Posterior vena cava (tissue), 2 donors: ENCODE measurements around the gene ERGIC2. TPM values are rescaled to one million over a fixed set of nuclear protein-coding genes. Genes with fewer than 3 reads are reported as not detected.
"Not testable (repeated sequence)": the region's sequence is repeated elsewhere in the genome, so short reads cannot be mapped to it uniquely, and the experiment has no call there.

Experiments
- DNase-seq: peaks from one replicate; pipeline ENCODE4 v3.0.0-alpha.2; 2020; ENCODE audit warnings: low spot score
- intact Hi-C, 2 donors: fragments of 100-400 bp; cut with DNase I; formaldehyde crosslinking; loops; one replicate each; pipeline versions ENCODE4 v1.14.1 to v1.14.2; 2022 to 2023
- total RNA-seq, 2 donors: library from RNA; stranded (reverse); fragmentation: NEBNext Ultra II Directional; extraction: Animal tissue kit (Norgen Biotek cat#: 25700); gene quantifications; one replicate each; pipeline ENCODE4 v1.2.1, GENCODE V29; 2021
- donor health status: DM: yes; HTN: yes; CAD: no.
- donor health status: DM: yes; HTN: yes; CAD: no.

Gene ERGIC2
- total RNA-seq, 2 donors from 2014 or later = 79.5 to 93.4 TPM

GRCh38 chr12:29314416-29314815 lies 66.6 kb downstream of the ERGIC2 start:
- no peak for DNase-seq
- intact Hi-C loops = no loop called here

GRCh38 chr12:29310899-29311298 lies 70.1 kb downstream of the ERGIC2 start:
- no peak for DNase-seq
- intact Hi-C loops = no loop called here

DNA sequence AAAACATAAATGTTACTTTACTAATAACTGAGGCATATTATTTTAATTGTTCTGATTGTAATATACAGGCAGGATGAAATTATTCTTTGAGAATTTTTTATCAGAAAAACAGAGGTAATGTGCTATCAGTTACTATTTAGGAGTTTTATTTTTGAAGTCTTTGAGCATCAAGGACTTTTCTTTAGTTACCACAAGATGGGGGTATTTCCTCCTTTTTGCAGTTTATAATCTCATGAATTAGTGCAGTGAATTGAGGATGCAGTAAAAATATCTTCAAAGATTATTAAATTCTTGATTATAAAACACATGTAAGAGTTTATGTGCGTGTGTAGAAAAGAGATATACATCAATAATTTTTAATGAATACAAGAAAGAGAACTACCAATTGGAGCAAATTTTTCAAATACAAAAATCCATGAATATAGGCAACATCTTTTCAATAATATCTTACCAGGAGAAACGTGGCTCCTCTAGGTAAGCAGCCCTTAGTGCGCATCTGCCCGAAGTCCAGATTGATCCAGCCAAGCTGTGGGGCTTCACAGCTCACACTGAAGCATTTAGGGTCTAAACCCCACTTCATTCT lies 71.6 kb downstream of the ERGIC2 start:
- intact Hi-C loops = no loop called here
- DNase-seq = no peak

GRCh38 chr12:29306682-29307081 lies 74.3 kb downstream of the ERGIC2 start:
- intact Hi-C loops = no loop called here
- DNase-seq = no peak

GRCh38 chr12:29306266-29306665 lies 74.7 kb downstream of the ERGIC2 start:
- no peak for DNase-seq
- intact Hi-C loops = no loop called here

DNA sequence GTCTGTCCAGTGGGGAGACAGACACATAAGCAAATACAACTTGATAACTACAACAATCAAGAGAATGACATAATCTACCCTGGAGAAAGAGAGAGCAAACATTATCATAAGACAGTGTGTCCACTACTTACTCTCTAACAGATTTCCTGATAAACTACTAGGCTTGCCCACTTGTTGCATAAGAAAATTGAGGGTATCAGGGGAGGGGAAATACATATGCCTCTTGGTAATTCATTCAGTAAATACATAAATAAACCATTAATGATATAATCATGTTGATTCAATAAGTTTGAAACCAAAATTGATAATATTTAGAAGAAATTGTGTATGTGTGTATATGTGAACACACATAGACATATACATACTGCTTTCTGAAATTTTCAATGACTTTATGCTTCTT lies 76.6 kb downstream of the ERGIC2 start:
- no peak for DNase-seq
- intact Hi-C loops = no loop called here

GRCh38 chr12:29301114-29301513 lies 79.9 kb downstream of the ERGIC2 start:
- intact Hi-C loops = no loop called here
- no peak for DNase-seq

DNA sequence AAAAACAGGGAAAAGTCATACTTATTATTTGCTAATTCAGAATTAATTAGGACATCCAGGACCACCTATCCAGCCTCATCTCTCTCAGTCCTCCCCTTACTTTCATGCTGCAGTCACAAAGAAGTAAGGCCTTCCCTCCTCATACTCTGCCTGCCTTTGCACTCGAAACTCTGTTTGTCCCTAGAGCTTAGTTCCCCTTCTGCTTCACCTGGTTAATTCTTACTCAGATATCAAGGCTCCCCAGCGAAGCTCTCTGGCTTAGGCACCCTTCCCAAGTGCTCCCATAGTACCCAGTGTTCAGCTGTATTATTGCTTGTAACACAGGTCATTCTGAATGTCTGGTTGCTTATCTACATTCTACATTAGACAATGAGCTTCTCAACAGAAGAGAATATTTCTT lies 81.3 kb downstream of the ERGIC2 start:
- intact Hi-C loops = no loop called here
- no peak for DNase-seq

- no peak for DNase-seq
- intact Hi-C loops = no loop called here
Observed at GRCh38 chr12:29291226-29291625, 89.7 kb downstream of the ERGIC2 start.

- DNase-seq, intact Hi-C loops: not testable (repeated sequence)
Observed at GRCh38 chr12:29290475-29290874, 90.5 kb downstream of the ERGIC2 start.

DNA sequence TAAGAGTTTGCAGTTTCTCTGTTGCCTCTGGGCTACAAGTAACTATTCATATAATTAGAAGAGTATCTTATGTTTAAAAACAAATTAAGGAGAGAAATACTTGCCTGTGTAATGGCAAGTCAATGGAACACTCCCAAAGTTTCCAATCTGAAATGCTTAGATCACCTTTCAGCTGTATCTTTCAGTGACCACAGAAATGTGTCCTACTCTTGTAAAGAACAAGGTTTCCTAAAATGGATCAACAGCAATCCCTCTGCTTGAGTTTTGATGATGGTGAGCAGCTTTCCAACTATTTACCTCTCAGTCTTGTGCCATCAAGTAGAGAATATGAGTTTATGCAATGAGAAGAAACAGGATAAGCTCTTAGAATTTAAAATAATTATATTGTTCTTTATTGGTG lies 92.9 kb downstream of the ERGIC2 start:
- intact Hi-C loops = no loop called here
- no peak for DNase-seq

- intact Hi-C loops = no loop called here
- no peak for DNase-seq
Observed at GRCh38 chr12:29287622-29288021, 93.3 kb downstream of the ERGIC2 start.

Other genes starting within 250 kb of the ERGIC2 start
- gene FAR2, start 231.9 kb downstream of the ERGIC2 start, total RNA-seq = 10 to 100 TPM in 1 of 2 donors, 1 to 10 TPM in 1; 9.6 to 10.3 TPM
- gene OVCH1, start 116.5 kb upstream of the ERGIC2 start, total RNA-seq = 1 to 10 TPM in 1 of 2 donors, under 1 TPM in 1; 0.46 to 1.1 TPM